ENCODE measurements around the gene PLCL2.

DNA sequence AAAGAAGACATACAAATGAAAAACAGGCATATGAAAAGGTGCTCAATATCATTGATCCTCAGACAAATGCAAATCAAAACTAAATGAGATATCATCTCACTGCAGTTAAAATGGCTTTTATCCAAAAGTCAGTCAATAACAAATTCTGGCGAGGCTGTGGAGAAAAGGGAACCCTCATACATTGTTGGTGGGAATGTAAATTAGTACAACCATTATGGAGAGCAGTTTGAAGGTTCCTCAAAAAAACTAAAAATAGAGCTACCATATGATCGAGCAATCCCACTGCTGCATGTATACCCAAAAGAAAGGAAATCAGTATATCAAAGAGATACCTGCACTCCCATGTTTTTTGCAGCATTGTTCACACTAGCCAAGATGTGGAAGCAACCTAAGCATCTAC is 165.8 kb downstream of the PLCL2 start:
- TF ChIP-seq POLR2A (IDR thresholded peaks at IDR 0.05): no peak
- TF ChIP-seq, protein P1, sequence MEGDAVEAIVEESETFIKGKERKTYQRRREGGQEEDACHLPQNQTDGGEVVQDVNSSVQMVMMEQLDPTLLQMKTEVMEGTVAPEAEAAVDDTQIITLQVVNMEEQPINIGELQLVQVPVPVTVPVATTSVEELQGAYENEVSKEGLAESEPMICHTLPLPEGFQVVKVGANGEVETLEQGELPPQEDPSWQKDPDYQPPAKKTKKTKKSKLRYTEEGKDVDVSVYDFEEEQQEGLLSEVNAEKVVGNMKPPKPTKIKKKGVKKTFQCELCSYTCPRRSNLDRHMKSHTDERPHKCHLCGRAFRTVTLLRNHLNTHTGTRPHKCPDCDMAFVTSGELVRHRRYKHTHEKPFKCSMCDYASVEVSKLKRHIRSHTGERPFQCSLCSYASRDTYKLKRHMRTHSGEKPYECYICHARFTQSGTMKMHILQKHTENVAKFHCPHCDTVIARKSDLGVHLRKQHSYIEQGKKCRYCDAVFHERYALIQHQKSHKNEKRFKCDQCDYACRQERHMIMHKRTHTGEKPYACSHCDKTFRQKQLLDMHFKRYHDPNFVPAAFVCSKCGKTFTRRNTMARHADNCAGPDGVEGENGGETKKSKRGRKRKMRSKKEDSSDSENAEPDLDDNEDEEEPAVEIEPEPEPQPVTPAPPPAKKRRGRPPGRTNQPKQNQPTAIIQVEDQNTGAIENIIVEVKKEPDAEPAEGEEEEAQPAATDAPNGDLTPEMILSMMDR (IDR thresholded peaks at IDR 0.05): no peak

Measured in vagina (tissue), 2 donors.